ENCODE measurements around the gene PPP2R1B.
A peak's percentile ranks its signal among the peaks of the same experiment; 100 is the strongest.

Gene PPP2R1B

DNA sequence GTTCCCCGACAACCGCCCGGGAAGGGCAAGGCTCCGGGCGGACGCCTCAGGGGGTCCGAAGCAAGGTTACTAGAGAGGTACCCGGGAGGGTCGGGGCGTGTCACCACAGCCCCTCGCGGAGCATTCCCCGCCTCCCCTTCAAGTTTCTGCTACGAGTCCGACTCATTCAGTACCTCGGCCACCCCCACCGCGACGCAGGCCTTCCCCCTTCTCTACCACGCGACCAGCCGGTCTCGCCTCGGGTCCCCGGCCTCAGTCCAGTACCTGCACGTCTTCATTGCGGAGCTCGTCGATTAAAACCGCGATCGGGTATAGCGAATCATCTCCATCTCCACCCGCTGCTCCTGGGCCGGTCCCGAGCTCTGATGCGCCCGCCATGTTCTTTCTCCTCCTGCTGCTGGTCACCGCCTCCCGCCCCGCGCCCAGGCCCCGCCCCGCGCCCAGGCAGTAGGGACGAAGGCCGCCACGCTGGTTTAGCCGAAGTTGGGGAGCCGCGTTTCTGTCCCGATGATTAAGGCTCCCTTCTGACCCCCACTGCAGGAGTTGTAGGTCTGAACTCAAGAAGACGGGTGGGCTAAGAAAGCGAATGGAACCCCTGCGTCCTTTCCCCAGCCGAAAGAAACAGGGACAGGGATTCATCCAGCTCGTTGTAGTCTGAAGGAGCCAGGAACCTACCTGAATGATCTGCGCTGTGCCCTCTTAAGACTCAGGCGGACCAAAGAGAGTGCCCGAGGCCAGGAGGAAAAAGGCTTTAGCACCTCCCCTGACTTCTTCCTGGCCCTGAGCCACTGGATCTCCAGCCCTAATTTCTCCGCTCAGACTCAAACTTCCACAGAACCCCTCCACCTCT, at the start of gene PPP2R1B:
Gene PPP2R1B, minus strand, starts transcription at position 406 of the 850 bp plus-strand sequence. Its CDS starts 28 bp downstream, at position 378.
- DNase-seq (ENCODE audit: low spot score) (peak; percentile 98), FAIRE-seq (no peak)

DNA sequence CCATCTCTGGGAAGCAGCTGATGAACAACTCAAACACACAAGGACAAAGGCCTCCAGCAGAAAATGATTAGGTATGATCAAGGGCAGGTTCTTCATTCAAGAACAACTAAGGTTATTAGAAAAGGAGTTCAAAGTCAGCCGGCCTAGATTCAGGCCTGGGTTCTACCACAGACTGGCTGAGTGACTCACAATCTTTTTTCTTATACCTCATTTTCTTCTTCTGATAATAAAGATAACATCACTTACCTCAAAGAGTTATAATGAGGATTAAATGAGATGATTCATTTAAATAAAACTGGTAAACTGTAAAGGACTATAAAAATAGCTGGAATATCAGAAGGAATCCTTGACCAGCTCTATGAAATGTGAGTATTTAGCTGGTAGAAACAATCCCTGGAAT, 49.3 kb upstream of the PPP2R1B start:
- DNase-seq (ENCODE audit: low spot score) (no peak), FAIRE-seq (no peak)

DNA sequence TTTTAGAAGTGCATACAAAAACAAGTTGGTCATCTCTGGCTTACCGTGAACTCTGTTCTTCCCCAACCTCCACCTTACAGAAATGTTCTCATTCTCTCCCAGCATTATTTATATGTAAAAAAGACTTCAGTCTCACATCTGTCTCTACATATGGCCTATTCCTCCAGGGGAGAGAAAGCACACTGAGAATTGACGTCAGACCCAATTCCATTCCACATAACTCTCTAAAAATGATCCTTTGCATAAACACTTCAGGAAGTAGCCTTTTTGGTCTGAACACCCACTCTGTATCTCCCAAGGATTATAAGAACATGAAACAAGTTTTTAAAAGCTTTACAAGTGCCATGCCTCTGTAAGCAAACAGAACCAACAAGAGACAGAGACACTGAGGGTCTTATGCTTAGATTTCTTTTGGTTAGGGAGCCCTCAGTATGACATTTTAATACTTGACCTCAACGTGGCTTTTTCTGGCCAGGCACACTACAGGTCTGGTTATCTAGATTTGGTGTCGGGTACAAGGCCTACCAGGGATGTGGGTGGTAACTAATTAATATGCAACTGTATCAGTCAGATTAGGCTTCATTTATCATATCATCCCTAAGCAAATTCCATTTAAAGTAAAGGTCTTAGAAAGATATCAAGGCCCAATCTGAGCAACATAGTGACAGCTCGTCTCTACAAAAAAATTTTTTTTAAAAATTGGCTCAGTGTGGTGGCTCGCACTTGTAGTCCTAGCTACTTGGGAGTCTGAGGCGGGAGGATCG, 48.5 kb upstream of the PPP2R1B start:
- DNase-seq (ENCODE audit: low spot score): no peak
- FAIRE-seq: no peak

DNA sequence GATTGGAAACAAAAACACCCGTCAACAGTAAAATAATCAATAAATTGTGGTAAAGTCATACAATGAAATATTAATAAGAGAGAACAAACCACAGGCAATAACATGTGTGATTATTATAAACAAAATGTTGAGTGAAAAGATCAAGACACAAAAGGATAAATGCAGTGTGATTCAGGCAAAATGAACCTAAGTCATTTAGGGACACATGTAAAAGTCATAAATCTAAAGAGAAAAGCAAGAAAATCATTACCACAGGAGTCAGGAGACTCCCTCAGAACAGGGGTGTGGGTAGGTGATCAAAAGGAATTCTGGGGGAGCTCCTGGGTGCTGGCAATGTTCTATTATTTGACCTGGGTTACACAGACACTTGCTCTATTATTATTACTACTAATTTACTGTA, 47.9 kb upstream of the PPP2R1B start:
- FAIRE-seq (no peak), DNase-seq (ENCODE audit: low spot score) (no peak)

DNA sequence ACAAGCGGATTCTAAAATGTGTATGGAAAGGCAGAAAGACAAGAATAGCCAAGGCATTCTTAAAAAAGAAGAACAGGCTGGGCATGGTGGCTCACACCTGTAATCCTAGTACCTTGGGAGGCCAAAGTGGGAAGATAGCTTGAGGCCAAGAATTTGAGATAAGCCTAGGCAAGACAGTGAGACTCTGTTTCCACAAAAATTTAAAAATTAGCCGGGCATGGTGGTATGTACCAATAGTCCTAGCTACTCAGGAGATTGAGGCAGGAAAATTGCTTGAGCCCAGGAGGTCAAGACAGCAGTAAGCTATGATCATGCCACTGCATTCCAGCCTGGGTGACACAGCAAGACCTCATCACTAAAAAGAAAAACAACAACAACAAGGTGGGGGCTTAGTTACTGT, 46.0 kb upstream of the PPP2R1B start:
- DNase-seq (ENCODE audit: low spot score): no peak
- FAIRE-seq: no peak

GRCh38 chr11:111811445-111811844, 45.3 kb upstream of the PPP2R1B start:
- DNase-seq (ENCODE audit: low spot score) (no peak), FAIRE-seq (no peak)

- FAIRE-seq: no peak
- no peak for DNase-seq (ENCODE audit: low spot score)
These were observed 42.6 kb upstream of the PPP2R1B start for GRCh38 chr11:111808834-111809233.

DNA sequence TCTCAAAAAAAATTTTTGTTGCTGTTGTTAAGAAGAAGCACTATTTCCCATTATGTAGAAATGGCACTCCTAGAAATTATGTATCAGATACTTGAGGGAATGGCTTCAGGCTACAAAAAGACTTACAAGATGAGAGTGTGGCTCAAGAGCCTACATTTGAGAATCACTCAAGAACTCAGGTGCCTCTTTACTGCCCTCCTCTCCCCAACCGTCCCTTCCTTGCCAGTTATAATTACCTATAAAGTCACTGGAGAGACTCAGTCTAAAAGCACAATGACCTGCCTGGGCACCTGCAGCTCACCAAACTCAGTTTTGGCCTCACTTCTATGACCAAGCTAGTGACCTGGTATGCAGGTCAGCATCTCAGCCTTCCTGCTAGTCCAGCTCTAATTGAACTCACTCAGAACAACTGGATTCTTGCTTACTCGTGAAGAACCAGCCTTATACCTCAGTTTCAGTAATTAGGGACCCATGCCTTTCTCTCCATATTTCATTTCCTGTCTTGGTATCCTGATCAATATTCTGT, 41.9 kb upstream of the PPP2R1B start:
- FAIRE-seq (no peak), DNase-seq (ENCODE audit: low spot score) (no peak)

- FAIRE-seq (no peak), DNase-seq (ENCODE audit: low spot score) (no peak)
These were observed 40.9 kb upstream of the PPP2R1B start for GRCh38 chr11:111807076-111807475.

GRCh38 chr11:111801135-111801534, 34.9 kb upstream of the PPP2R1B start:
- FAIRE-seq: no peak

GRCh38 chr11:111798279-111798678, 32.1 kb upstream of the PPP2R1B start:
- FAIRE-seq: no peak
- no peak for DNase-seq (ENCODE audit: low spot score)

More at GRCh38 chr11:111801135-111801534, 34.9 kb upstream of the PPP2R1B start:
- no peak for DNase-seq (ENCODE audit: low spot score)

- FAIRE-seq (peak; percentile 62), DNase-seq (ENCODE audit: low spot score) (no peak)
These were observed 31.0 kb upstream of the PPP2R1B start for GRCh38 chr11:111797145-111797581.

- DNase-seq (ENCODE audit: low spot score) (no peak), FAIRE-seq (no peak)
These were observed 30.5 kb upstream of the PPP2R1B start for GRCh38 chr11:111796696-111797095.

DNA sequence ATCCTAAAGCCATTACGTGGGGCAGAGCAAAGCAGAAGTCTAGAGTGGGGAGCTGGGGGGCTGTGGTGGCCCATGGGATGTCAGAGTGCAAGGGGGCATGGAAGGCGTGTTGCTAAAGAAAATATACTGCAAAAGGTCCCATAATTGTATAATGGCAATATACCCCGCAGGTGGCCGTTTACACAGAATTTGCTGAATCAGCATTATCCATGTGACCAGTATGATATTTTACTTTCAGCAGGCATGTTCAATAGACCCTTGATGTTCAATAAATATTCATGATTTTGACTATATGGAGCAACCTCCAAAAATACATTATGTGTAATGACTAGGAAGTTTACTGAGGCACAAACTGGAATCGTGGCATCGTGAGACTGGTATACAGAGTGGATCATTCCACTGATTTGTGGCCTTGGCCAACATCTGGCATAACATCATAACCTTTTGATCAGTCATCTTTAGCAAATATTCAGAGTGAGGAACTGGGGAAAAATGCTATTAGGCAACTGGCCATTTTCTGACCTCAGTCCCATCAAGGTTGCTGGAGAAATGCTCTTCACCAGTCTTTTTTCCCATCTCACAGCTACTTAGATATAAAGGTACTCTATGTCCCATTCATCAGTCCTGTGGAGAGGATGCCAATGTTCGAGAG, 29.3 kb upstream of the PPP2R1B start:
- FAIRE-seq: no peak
- DNase-seq (ENCODE audit: low spot score): no peak

GRCh38 chr11:111793863-111794262, 27.7 kb upstream of the PPP2R1B start:
- no peak for DNase-seq (ENCODE audit: low spot score)
- FAIRE-seq: peak; percentile 20

GRCh38 chr11:111792955-111793500, 26.8 kb upstream of the PPP2R1B start:
- DNase-seq (ENCODE audit: low spot score): no peak
- FAIRE-seq: no peak

GRCh38 chr11:111792314-111792713, 26.1 kb upstream of the PPP2R1B start:
- DNase-seq (ENCODE audit: low spot score): no peak
- FAIRE-seq: peak; percentile 5

DNA sequence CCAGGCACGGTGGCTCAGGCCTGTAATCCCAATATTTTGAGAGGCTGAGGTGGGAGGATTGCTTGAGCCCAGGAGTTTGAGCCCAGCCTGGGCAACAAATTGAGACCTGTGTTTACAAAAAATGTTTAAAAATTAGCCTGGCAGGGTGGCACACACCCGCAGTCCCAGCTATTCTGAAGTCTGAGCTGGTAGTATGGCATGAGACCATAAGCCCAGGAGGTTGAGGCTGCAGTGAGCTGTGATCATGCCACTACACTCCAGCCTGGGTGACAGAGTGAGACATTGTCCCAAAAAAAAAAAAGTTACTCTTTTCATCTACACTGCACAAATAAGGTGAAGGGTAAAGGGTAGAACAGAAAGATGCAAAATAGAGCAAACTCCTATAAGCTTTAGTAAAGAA, 22.3 kb upstream of the PPP2R1B start:
- FAIRE-seq: no peak
- no peak for DNase-seq (ENCODE audit: low spot score)

- DNase-seq (ENCODE audit: low spot score) (no peak), FAIRE-seq (peak; percentile 13)
These were observed 21.9 kb upstream of the PPP2R1B start for GRCh38 chr11:111788051-111788450.

DNA sequence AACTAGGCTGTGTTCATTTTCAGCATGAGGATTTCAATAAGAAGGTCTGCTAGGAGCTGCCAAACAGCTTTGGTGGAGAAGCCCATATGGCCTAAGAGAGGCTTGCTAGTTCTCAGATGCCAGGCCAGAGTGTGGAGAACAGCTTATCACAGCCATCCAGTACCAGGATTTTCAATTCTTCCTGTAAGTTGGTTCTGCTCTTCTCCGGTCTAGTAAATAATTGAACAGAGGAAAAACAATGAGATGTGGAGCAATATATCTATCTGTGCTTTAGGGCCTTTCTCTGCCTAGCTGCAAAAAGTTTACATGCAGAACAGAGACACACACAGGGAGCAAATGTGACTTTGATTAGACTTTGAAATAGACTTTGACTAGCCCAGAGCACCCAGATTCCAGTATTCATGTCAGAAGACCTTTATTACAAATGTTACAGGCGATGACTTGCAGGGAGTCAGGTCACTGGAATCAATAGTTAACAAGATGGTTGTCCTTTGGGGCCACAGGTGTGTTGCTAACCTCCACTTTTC, 19.8 kb upstream of the PPP2R1B start:
- DNase-seq (ENCODE audit: low spot score): no peak
- no peak for FAIRE-seq

DNA sequence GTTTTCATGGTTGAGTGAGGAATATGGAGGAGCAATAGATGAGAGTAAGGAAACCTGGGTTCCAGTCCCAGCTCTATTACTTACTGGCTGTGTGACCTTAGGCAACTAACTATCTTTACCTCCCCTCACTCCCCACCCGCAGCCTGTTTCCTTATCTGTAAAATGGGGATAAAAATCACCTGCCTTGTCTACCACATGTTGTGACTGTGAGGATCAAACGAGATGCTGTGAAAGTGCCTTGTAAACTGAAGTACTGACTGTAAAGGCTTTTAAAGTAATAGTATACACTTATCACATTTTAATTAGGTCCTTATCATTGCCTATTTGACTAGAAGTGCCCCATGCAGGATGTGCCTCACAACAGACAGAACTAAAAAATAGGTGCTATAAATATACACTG, 18.9 kb upstream of the PPP2R1B start:
- DNase-seq (ENCODE audit: low spot score) (no peak), FAIRE-seq (no peak)
